ENCODE data around the gene RGPD8. TPM values are rescaled to one million over a fixed set of nuclear protein-coding genes. Genes with fewer than 3 reads are reported as not detected.

The RGPD8 gene
- total RNA-seq, 4 donors from 2014 or later: 3.5 to 17.7 (median 6.6) TPM

DNA sequence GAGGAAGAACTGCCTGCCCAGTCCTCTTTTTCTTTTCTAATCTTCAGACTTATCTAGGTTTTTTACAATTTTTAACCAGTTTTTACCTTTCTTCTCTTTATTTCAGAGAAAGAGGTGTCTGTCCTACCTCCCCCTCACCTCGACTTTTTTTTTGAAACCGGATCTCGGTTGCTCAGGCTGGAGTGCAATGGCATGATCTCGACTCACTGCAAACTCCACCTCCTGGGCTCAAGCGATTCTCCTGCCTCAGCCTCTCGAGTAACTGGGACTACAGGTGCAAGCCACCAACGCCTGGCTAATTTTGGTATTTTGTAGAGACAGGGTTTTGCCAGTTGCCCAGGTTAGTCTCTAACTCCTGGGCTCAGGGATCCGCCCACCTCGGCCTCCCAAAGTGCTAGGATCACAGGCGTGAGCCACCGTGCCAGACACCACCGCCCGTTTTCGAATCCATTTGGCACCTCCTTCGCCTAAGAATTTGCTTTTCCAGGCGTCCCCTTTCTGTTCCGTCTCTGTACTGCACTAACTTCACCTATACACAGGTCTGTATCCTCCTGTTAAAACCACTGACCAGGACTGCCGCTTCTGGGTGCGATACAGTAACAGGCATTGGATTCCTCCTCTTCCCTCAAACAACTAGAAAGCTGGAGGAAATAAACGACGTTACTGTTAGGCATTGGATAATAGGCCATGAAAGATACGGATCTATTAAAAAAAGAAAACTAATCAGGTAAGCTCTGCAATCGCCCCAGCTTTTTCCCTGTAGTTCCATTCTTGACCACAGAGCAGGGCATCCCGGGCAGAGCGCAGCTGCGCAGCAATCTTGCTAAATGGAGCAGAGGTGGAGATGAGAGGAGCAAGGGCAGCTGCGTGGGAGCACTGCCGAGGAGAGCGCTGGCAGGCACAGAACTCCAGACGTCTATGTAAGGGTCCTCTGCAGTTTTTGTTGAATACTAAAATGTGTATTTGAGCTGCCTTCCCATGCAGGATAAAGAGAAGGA lies 88.1 kb downstream of the RGPD8 start:
- intact Hi-C loops (cut with DNase I): no loop called here
- no peaks in the 10 kb centered on the region for H3K27me3 ChIP-seq
- no peak overlapping the region for H3K4me3 ChIP-seq
- H3K36me3 ChIP-seq: no peaks in the 10 kb centered on the region
- WGBS, 2 donors: 87 to 91% methylated on average over 27 to 28 of the region's 30 CpGs
- H3K4me1 ChIP-seq: no peaks in the 10 kb centered on the region
- no peak for DNase-seq
- TF ChIP-seq POLR2A (IDR thresholded peaks at IDR 0.05) (no peak), CTCF (IDR thresholded peaks at IDR 0.05) (no peak)
- H3K9me3 ChIP-seq: no peaks in the 10 kb centered on the region
- no peak overlapping the region for H3K27ac ChIP-seq

GRCh38 chr2:112343827-112344585 lies 89.4 kb downstream of the RGPD8 start:
- intact Hi-C loops (cut with DNase I): no loop called here
- H3K27me3 ChIP-seq: no peaks in the 10 kb centered on the region
- no peaks in the 10 kb centered on the region for H3K4me1 ChIP-seq
- H3K4me3 ChIP-seq: no peak overlapping the region
- no peak overlapping the region for H3K27ac ChIP-seq
- no peak for TF ChIP-seq POLR2A (IDR thresholded peaks at IDR 0.05)
- no peak for TF ChIP-seq CTCF (IDR thresholded peaks at IDR 0.05)
- DNase-seq: no peak
- WGBS, 2 donors: 48 to 50% methylated on average over 1 of the region's 1 CpG
- no peaks in the 10 kb centered on the region for H3K36me3 ChIP-seq
- H3K9me3 ChIP-seq: no peaks in the 10 kb centered on the region

DNA sequence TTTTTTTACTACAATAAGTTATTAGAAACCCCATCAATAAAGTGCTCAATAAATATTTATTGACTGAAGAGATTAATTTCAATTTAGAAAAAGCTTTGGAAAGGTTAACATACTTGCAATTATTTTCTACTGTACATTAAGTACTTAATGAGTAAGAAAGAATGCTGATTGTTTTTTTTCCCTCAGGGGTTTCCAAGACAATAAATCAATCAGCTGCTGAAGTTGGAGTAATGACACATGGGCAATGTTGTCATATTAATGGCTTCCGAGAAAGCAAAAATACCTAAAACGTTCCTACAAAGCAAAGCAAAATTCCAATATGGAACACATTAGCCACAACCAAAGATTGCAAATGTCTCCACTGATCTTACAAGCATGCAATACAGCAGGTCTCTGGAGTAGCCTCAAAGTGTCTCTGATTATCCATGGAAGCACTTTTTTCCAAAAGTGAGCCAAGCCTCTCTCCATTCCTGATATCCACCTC lies 91.3 kb downstream of the RGPD8 start:
- Histone ChIP-seq H3K27me3 (no peaks in the 10 kb centered on the region), H3K36me3 (no peaks in the 10 kb centered on the region), H3K9me3 (no peaks in the 10 kb centered on the region), H3K27ac (no peak overlapping the region), H3K4me3 (no peak overlapping the region), H3K4me1 (no peaks in the 10 kb centered on the region)
- TF ChIP-seq POLR2A (IDR thresholded peaks at IDR 0.05): no peak
- TF ChIP-seq CTCF (IDR thresholded peaks at IDR 0.05): no peak
- intact Hi-C loops (cut with DNase I): no loop called here
- 52 to 59% methylated on average over 2 of the region's 2 CpGs for WGBS, 2 donors
- DNase-seq: no peak

DNA sequence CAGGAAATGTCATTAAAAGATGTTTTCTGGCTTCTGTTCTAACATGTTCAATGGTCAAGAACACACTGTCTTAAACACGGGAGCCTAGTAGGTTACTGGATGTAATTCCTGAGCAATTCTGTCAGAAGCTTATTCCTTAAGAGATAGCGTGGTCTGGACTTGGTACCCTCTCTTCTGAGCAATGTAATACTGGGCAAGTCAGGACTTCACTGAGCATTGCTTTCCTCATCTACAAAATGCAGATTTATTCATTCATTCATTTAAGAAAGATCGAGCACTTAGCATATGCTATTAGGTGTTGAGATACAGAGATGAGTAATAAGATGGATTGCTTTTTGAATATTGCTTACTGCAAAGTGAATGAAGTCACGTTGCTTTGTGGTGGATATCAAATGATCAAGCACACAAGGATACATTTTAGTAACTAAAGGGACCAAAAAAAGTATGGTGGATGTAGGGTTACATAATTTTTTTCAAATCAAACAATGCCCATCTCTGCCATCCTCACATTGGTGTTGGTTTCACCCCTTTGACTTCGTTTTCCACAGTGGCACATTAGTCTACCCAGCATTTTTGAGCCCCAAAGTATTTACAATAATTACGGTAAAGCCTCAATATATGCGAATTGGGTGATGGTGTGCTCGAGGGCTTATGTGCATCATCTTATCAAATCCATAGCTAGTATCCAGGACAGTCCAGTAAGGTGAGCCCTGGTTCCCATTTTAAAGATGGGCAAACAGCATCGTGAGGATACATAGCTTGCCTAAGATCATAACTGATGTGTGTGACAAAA lies 92.8 kb downstream of the RGPD8 start:
- intact Hi-C loops (cut with DNase I): no loop called here
- 71 to 75% methylated on average over 8 to 9 of the region's 9 CpGs for WGBS, 2 donors

More for the DNA sequence above, 92.8 kb downstream of the RGPD8 start:
- Histone ChIP-seq H3K4me1 (no peaks in the 10 kb centered on the region), H3K9me3 (no peaks in the 10 kb centered on the region), H3K27me3 (no peaks in the 10 kb centered on the region), H3K36me3 (no peaks in the 10 kb centered on the region), H3K27ac (no peak overlapping the region), H3K4me3 (no peak overlapping the region)
- TF ChIP-seq CTCF (IDR thresholded peaks at IDR 0.05): no peak
- no peak for TF ChIP-seq POLR2A (IDR thresholded peaks at IDR 0.05)
- no peak for DNase-seq
